Activated T-cell treated with anti-CD3 and anti-CD28 coated beads for 4 hours (primary cell): ENCODE results near the gene ESRRG.

ENCODE experiments used
- DNase-seq: peaks from one replicate; pipeline ENCODE4 v3.0.0-alpha.2; 2020

ESRRG gene

DNA sequence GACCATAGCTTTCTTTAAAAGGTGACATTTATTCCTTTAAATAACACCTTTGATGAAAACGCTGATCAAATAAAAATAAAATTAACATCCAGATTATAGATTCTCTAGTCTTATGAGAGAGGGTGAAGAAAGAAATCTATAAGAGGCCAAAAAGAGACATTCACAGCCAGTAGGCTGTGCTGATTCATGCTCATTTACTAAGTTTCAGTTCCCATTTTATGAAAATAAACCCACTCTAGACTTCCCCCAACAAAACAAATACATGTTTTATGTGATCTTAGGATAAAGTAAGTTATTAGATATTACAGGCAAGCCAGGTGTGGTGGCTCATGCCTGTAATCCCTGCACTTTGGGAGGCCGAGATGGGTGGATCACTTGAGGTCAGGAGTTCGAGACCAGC lies 21.1 kb downstream of the ESRRG start:
- DNase-seq = no peak

DNA sequence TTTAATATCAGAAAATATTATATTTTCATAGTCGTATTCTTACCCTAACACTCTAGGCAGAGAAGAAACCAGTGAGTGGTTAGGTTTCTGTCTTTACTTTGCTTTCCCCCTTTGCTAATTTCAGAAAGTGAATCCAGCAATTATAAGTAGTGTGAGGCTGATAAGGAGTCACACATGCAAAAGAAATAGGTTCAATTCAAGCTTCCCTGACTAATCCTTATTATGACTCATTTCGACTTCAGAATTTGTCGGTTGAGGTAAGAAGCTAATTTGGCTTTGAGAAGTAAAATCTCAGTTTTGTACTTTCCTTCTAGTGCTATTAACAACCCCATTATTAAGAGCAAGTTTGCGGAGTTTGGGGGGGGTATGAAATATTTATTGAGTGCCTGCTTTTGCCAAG lies 22.4 kb downstream of the ESRRG start:
- DNase-seq = no peak

GRCh38 chr1:216691710-216692109 lies 31.5 kb downstream of the ESRRG start:
- no peak for DNase-seq

DNA sequence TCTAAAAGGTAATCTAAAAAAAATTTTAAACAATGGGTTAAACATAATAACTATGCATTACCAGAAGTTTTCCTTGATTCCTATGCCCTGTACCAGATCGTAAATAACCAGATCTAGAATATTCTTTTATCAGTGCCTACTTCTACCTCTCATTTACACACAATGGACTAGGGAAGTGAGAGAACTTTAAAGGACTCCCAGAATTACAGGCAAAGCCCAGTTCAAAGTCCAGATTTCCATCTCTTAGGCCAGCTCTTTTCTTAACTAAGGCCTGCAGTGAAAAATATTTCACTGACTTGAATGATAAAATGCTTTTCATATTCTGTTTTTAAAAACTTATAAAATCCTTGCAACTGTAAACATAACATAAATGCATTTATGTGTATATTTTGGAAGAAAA lies 32.6 kb downstream of the ESRRG start:
- DNase-seq = no peak

GRCh38 chr1:216688127-216688657 lies 35.0 kb downstream of the ESRRG start:
- DNase-seq = no peak

GRCh38 chr1:216686860-216687766 lies 36.1 kb downstream of the ESRRG start:
- no peak for DNase-seq

GRCh38 chr1:216682752-216683151 lies 40.5 kb downstream of the ESRRG start:
- DNase-seq = no peak

DNA sequence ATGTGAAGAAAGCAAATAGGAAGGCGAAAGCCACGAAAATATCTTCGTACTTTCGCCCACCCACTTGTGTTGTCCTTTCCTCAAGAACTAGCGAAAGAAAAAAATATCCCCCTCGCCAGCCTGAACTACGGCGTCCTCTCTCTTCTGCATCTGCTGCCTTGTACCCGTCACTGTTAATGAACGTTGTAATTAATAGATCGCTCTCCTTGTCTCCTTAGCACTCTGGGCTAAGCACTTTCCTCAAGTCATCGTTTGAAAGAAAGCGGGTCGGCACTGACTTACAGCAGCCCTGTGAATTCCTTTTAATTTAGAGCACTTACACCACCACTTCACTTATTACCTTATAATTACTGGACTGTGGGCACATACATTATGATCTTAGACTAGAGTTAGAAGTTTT lies 44.1 kb downstream of the ESRRG start:
- DNase-seq = no peak

DNA sequence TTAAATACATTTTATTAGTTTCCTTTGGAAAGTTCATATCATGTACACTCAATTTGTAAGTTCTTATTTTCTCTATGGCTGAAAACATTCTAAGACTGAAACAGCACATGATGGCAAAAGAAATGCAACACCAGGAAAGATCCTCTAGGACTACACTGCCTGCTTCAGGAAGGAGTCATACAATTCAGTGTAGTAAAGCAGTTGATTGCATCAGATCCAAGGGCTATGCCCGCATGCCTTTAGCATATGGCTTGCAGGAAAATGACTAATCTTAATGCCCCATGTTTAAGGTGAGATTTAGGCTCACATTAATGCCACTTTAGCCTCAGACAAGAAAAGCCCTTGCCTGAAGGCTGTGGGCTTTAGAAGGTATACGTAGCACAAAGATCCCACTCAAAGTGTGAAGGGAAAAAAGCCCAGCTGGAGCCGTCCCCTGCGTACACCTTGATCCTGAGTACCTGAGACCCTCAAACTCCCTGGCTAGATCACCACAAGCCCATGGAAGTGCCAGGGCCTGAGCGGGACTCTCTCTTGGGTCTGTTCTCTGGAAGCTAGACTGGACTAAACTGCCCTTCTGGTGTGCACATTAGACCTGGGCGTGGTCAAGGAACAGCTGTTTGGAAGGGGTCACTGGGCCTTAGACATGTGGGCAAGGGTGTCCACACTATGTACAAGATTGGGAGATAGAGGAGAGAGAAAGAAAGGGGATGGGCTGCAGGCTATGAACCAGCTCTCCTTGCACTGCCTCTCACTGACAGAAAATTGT lies 52.9 kb downstream of the ESRRG start:
- no peak for DNase-seq

- no peak for DNase-seq
These were observed 56.8 kb downstream of the ESRRG start for GRCh38 chr1:216666441-216666840.

DNA sequence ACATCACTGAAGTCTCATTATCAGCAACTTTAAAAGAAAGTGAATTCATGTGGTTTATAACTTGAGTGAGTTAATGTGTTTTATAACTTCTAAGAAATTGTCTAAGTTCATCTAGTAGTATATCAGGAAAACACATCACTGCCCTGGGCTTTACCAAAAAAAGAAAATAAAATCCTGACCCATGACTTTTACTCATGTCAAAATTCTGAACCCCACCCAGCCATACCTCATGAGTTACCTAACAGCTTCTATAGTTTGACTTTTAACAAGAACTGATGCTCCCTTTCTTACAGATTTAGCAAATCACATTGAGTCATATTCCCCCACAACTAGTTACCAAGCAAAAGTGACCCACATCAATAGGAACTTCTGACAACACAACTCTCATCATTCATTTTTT lies 57.4 kb downstream of the ESRRG start:
- no peak for DNase-seq

DNA sequence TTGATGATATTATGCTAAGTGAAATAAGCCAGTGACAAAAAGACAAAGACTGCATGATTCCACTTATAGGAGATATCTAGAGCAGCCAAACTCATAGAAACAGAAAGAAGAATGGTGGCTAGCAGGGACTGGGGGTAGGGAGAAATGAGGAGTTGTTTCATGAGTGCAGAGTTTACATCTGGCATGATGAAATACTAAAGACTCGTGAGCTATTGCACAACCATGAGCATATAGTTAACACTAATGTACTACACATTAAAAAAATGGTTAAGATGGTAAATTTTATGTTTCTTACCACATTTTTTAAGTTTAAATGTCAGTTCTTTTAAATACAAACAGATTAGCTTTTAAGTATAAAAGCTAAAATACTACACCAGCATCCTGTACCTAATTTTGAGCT lies 57.8 kb downstream of the ESRRG start:
- no peak for DNase-seq

DNA sequence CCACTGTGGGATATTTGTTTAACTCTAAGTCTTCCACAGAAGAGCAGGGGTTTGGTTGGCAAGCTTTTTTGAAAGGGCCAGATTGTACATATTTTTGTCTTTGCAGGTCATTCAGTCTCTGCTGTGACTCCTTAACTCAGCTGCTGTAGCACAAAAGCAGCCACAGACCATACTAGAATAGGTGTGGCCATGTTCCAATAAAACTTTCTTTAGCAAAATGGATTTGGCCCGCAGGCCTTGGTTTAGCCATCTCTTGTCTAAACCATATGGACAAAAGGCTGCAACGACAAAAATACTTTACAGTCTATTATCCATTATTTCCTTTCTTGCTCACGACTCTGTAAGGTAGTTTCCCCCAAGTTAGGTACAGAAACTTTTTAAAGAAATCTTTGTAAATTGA lies 60.5 kb downstream of the ESRRG start:
- DNase-seq = no peak

DNA sequence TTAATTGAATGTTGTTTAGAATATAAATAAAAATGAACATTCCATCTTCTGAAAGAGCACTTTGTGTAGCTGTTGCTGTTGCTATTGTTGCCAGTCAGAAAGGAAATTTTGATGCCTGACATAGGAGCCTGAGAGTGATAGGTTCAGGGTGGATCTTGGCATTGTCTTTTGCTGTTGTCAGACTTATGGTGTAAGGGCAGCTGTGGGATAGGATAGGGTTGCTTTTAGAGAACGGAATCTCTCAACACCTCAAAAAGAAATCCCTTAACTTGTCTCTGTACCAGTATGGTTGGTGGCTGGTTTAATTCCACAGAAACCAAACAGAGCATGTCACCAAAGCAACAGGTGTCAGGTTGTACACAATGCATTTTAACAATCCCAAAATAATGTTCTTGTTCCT lies 62.7 kb downstream of the ESRRG start:
- no peak for DNase-seq

DNA sequence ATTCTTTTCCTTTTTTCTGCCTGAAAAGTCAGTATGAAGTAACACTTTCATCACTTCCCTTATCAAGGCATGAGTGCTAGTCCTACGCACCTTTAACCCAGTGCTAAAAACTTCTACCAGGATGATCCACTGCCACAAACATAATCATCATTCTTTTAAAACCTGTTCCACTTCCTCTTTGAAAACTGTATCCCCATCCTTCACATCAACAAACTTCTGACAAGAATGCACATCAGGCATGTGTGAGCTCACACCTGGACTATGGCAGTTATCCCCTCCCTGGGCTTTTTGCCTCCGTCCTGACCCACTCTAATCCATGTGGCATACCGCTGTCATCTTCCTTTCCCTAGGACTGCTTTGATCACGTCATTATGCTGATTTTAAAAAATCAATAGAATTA lies 70.2 kb downstream of the ESRRG start:
- no peak for DNase-seq

DNA sequence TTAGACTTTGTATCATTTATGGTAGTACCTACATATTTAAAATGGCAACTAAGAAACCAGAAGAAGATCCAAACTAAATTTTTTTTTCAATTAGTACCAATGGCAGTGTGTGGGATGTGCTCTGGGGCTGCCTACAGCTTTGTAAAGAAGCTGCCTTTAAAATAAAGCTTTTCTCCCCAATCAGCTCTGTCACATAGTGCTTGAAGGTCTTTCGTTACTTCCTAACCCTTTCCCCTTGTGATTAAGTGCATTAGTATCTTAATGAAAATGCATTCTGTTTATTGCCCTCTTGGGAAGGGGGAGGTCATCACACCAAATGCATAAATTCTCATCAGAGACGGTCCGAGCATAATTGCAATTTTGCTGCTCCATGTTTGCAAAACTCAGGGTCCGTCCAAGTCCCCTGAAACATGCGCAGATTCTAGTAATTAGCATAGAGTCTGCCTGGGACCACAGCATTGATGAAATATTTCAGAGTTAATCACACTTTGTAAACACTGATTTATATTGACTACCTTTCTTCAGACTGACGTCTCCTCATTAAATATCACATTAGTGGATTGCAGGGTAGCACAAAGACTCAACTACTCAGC lies 71.3 kb downstream of the ESRRG start:
- no peak for DNase-seq

DNA sequence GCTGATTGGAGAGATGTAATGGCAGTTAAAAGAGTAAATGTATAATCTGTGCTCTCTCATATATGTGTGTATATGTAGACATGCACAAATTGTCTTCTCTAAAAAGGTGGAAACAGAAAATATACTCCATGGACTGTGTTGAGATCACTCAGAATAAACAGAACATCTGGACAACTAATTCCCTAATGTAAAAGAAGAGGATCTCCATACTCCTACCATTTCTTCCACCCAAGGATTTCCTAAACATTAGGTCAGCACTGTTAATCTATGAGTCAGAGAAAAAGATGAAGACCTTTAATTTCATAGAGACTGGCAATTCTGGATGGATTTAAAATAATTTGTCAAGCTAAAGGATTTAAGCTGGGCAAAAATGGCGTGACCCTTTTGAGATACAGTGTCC lies 80.1 kb downstream of the ESRRG start:
- DNase-seq = no peak

GRCh38 chr1:216641669-216642460 lies 81.4 kb downstream of the ESRRG start:
- no peak for DNase-seq

GRCh38 chr1:216640100-216640499 lies 83.1 kb downstream of the ESRRG start:
- DNase-seq = no peak

- DNase-seq = no peak
These were observed 90.2 kb downstream of the ESRRG start for GRCh38 chr1:216632980-216633379.

GRCh38 chr1:216630532-216630931 lies 92.7 kb downstream of the ESRRG start:
- no peak for DNase-seq

- no peak for DNase-seq
These were observed 96.0 kb downstream of the ESRRG start for GRCh38 chr1:216627252-216627651.
